HG02571 (cell line): ENCODE data around the gene RASSF7.
"Not testable (repeated sequence)": the region's sequence is repeated elsewhere in the genome, so short reads cannot be mapped to it uniquely, and the experiment has no call there.

ENCODE experiments used
- ATAC-seq: cut with Tn5 transposase; IDR thresholded peaks from one replicate; pipeline ENCODE4 v1.9.1; 2021; ENCODE audit warnings: mild to moderate bottlenecking, moderate library complexity; ENCODE audit not compliant: unreplicated experiment

RASSF7 gene

GRCh38 chr11:560305-561147 is at the start of gene RASSF7, which contains the start of gene LMNTD2:
Gene RASSF7, plus strand, starts transcription at chr11:560970. Its CDS starts 799 bp downstream, at chr11:561769.
Gene LMNTD2, minus strand, starts transcription at chr11:560738. Its CDS starts 22 bp downstream, at chr11:560716.
- ATAC-seq: peak; percentile 71

- no peak for ATAC-seq
Observed at GRCh38 chr11:512761-513595, 47.8 kb upstream of the RASSF7 start.

- no peak for ATAC-seq
Observed at GRCh38 chr11:514606-515005, 46.2 kb upstream of the RASSF7 start.

- ATAC-seq: no peak
Observed at GRCh38 chr11:515131-515530, 45.6 kb upstream of the RASSF7 start.

GRCh38 chr11:516400-516799 is 44.4 kb upstream of the RASSF7 start:
- ATAC-seq: no peak

- not testable (repeated sequence) for ATAC-seq
Observed at GRCh38 chr11:516918-517685, 43.7 kb upstream of the RASSF7 start.

- ATAC-seq: no peak
Observed at GRCh38 chr11:518463-519202, 42.1 kb upstream of the RASSF7 start.

- no peak for ATAC-seq
Observed at GRCh38 chr11:520428-521176, 40.2 kb upstream of the RASSF7 start.

- no peak for ATAC-seq
Observed at GRCh38 chr11:521177-521688, 39.5 kb upstream of the RASSF7 start.

GRCh38 chr11:526192-526591 is 34.6 kb upstream of the RASSF7 start:
- no peak for ATAC-seq

- no peak for ATAC-seq
Observed at GRCh38 chr11:528166-528814, 32.5 kb upstream of the RASSF7 start.

GRCh38 chr11:528815-529727 is 31.7 kb upstream of the RASSF7 start:
- ATAC-seq: no peak

- ATAC-seq: no peak
Observed at GRCh38 chr11:529728-530411, 30.9 kb upstream of the RASSF7 start.

GRCh38 chr11:530960-531831 is 29.6 kb upstream of the RASSF7 start:
- ATAC-seq: no peak

GRCh38 chr11:531919-532526 is 28.7 kb upstream of the RASSF7 start:
- no peak for ATAC-seq

GRCh38 chr11:532527-532985 is 28.2 kb upstream of the RASSF7 start:
- ATAC-seq: no peak
